GM20431 (cell line): Measurements from ENCODE around the gene LYPLAL1.
"Not testable (repeated sequence)": the region's sequence is repeated elsewhere in the genome, so short reads cannot be mapped to it uniquely, and the experiment has no call there.

Source experiments
- in situ Hi-C: fragments of 300-500 bp; cut with MseI, MboI; formaldehyde crosslinking; loops from one replicate; pipeline ENCODE4 v1.15.0; 2020; ENCODE audit warnings: low sequenced_read_pairs; ENCODE audit not compliant: unreplicated experiment

Gene LYPLAL1

GRCh38 chr1:219202567-219202966 lies 28.9 kb downstream of the LYPLAL1 start:
- in situ Hi-C loops: no loop called here

GRCh38 chr1:219206350-219206749 lies 32.7 kb downstream of the LYPLAL1 start:
- in situ Hi-C loops: no loop called here

- in situ Hi-C loops: no loop called here
These were observed 35.9 kb downstream of the LYPLAL1 start for GRCh38 chr1:219209578-219209977.

GRCh38 chr1:219210067-219210466 lies 36.4 kb downstream of the LYPLAL1 start:
- in situ Hi-C loops: no loop called here

- in situ Hi-C loops: no loop called here
These were observed 41.8 kb downstream of the LYPLAL1 start for GRCh38 chr1:219215477-219215876.

GRCh38 chr1:219220945-219221344 lies 47.3 kb downstream of the LYPLAL1 start:
- in situ Hi-C loops: no loop called here

- in situ Hi-C loops: no loop called here
These were observed 49.8 kb downstream of the LYPLAL1 start for GRCh38 chr1:219223496-219223895.

- in situ Hi-C loops: no loop called here
These were observed 52.5 kb downstream of the LYPLAL1 start for GRCh38 chr1:219226196-219226595.

GRCh38 chr1:219227360-219228057 lies 53.8 kb downstream of the LYPLAL1 start:
- in situ Hi-C loops: no loop called here

- in situ Hi-C loops: no loop called here
These were observed 54.4 kb downstream of the LYPLAL1 start for GRCh38 chr1:219228058-219228419.

GRCh38 chr1:219232890-219233289 lies 59.2 kb downstream of the LYPLAL1 start:
- in situ Hi-C loops: no loop called here

- in situ Hi-C loops: no loop called here
These were observed 62.3 kb downstream of the LYPLAL1 start for GRCh38 chr1:219235903-219236481.

GRCh38 chr1:219236933-219237610 lies 63.4 kb downstream of the LYPLAL1 start:
- in situ Hi-C loops: no loop called here

- in situ Hi-C loops: no loop called here
These were observed 65.8 kb downstream of the LYPLAL1 start for GRCh38 chr1:219239518-219239917.

GRCh38 chr1:219244864-219245263 lies 71.2 kb downstream of the LYPLAL1 start:
- in situ Hi-C loops: no loop called here

GRCh38 chr1:219247441-219247840 lies 73.8 kb downstream of the LYPLAL1 start:
- in situ Hi-C loops: no loop called here

- in situ Hi-C loops: not testable (repeated sequence)
These were observed 76.8 kb downstream of the LYPLAL1 start for GRCh38 chr1:219250468-219250867.

GRCh38 chr1:219257751-219258150 lies 84.1 kb downstream of the LYPLAL1 start:
- in situ Hi-C loops: no loop called here

- in situ Hi-C loops: no loop called here
These were observed 87.8 kb downstream of the LYPLAL1 start for GRCh38 chr1:219261454-219261853.
